Stimulated activated CD4-positive, alpha-beta T cell treated with anti-CD3 and anti-CD28 coated beads, Interleukin-4, amount 100 ng/mL, for 1 hour (primary cell): ENCODE results near the gene ACAD8.
"Not testable (repeated sequence)": the region's sequence is repeated elsewhere in the genome, so short reads cannot be mapped to it uniquely, and the experiment has no call there.

Experiments
- DNase-seq: peaks from one replicate; pipeline ENCODE4 v3.0.0-alpha.2; 2020

Gene ACAD8

DNA sequence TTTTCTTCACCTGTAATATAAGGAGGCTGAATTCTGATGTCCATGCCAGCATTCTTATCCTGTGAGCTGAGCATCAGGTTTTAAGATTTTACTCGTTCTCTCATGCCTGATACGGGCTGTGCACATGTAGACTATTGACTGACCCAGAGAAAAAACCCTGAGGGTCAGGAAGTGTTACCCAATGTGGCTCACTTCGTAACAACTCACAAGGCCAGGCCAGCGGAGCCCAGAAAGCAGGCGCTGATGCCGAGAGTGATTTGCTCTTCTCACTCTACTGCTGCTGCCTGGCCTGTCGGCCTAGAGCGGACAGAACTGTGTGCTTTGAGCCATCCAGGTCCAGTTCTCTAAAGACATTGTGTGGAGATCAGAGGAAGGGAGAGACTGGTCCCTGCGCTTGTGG is 11.0 kb upstream of the ACAD8 start:
- no peak for DNase-seq

DNA sequence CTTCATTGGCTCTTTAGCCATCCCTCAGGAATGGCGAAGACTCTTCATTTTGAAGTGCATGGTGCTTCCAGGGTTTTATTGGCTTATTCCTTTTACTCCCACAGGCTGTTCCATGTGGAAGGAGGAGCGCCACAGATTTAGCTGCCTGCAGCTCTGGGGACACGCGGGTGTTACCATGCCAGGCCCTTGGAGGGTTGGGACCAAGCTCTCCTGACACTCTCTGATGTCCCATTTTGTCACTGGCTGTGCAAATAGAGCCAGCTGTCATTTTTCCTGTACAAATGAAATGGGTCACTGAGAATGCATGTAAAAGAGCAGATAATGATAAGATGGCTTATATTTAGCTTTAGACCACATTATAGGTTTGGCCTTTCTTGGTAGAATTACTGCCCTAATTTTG is 9.5 kb upstream of the ACAD8 start:
- no peak for DNase-seq

DNA sequence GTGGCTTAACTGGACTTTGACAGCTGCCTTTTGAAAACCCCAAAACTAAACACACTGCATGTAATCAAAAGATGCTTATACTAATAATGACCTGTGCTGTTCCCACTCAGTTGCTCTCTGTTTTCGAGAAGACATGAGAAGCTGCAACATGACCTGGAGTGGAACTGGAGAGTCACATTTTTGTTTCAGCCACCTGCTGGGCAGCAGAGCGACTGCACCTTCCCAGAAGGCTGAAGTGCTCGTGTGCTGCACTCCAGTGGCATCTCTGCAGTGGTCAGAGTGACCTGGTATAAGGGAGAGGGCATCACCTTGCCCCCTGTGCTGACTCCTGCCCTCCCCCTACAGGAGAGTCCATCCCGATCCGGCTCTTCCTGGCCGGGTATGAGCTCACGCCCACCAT is 8.8 kb upstream of the ACAD8 start:
- no peak for DNase-seq

- DNase-seq = no peak
Measured at GRCh38 chr11:134245434-134245833, 7.9 kb upstream of the ACAD8 start.

GRCh38 chr11:134246100-134246499 is 7.3 kb upstream of the ACAD8 start:
- no peak for DNase-seq

DNA sequence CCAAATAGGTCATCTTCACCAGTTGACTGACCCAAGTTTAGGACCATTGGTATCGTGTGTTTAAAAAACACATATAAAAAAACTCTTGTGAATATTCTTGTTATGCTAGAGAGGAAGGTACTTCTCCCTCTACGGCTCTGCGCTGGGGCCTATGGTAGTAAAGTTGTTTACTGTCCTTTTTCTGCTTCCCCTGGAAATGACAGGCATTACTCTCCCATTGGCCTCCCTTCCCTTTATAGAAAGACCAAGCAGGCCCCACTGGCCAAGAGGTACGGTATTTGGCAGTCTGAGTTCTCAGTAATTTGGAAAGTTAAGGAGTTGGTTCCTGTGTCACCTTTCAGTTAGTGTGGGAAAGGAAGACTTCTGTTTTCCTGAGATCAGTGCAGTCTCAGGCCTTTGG is 6.7 kb upstream of the ACAD8 start:
- no peak for DNase-seq

DNA sequence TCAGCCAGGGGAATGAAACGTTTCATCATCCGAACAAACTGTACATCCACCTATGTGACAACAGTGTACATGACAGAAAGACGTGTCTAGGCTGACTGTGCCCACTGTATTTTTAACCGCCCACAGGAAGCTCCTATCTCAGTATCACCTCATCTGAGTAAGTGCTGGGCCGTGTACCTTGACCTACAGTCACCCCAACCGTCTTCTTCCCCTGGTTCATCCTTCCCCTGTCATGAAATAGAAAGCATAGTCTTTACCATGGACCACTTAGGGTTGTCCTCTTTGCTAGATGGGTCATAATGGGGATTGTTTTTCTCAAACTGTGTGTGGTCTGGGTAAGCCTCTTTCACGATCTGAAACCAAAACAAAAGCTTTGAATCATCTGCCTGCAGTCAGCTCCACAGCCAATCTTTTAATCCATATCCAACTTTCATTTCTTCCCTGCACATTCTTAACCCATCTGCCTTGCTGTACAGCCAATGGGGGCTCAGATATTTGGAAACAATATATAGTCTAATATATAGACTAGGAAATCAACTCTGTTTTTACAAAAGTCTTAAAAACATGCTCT is 4.4 kb upstream of the ACAD8 start:
- no peak for DNase-seq

GRCh38 chr11:134250246-134250645 is 3.1 kb upstream of the ACAD8 start:
- no peak for DNase-seq

DNA sequence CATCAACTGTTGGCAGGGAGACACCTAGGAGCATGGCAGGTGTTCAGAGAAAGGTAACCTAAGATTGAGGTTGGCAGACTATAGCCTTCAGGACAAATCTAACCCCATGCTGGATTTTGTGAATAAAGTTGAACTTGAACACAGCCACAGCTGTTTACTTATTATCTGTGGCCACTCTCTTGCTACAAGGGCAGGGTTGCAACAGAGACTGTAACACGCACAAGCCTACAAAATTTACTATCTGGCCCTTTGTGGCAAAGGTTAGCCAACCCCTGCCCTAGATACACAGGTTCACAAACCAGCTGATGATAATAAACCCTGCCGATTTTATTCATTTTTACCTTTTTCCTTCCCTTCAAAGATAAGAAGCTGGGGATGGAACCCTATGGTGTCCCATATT is 2.7 kb upstream of the ACAD8 start:
- no peak for DNase-seq

GRCh38 chr11:134252346-134253187 is 801 bp upstream of the ACAD8 start:
- DNase-seq = peak; percentile 18

DNA sequence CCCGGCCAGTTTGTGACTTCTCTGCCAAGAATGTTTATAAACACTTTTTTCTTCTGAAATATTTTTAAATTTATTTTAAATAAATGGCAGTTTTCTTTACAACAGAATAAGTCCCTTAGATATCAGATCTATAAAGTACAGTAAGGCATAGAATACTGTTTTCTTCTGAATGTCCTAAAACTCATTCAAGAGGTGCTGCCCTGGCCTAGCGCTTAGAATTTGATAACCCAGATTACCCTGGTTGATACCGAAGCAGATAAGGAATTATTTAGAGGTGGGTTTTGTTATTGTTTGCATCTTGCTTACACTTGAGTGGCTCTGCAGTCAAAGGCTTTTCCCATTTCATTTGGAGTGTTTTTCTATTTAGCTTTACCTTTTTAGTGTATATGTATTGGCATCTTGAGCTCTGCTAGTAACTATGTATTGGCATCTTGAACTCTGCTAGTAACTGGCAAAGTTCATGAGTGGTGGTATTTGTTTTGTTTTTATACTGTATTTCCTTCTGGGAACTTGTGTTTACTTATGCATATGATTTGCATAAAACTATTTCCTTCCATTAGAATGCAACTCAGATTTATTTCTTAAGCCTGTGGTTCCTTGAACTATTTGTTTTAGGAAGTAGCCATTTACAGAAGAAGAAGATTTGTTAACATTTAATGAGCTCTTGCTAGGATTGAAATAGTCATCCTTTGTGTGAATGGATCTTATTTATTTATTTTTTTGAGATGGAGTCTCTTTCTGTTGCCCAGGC is 1.2 kb downstream of the ACAD8 start:
- DNase-seq = no peak

DNA sequence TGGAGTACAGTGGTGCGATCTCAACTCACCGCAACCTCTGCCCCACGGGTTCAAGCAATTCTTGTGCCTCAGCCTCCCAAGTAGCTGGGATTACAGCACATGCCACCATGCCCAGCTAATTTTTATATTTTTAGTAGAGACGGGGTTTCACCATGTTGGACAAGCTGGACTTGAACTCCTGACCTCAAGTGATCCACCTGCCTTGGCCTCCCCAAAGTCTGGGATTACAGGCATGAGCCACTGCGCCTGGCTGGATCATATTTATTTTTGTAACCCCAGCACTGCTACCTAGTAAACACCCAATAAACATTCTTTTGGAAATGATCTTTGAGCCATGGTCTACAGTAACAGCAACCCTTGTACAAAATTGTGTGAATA is 1.8 kb downstream of the ACAD8 start:
- not testable (repeated sequence) for DNase-seq

- DNase-seq = no peak
Measured at GRCh38 chr11:134257101-134257500, 3.7 kb downstream of the ACAD8 start.

- DNase-seq = no peak
Measured at GRCh38 chr11:134258577-134258976, 5.2 kb downstream of the ACAD8 start.

DNA sequence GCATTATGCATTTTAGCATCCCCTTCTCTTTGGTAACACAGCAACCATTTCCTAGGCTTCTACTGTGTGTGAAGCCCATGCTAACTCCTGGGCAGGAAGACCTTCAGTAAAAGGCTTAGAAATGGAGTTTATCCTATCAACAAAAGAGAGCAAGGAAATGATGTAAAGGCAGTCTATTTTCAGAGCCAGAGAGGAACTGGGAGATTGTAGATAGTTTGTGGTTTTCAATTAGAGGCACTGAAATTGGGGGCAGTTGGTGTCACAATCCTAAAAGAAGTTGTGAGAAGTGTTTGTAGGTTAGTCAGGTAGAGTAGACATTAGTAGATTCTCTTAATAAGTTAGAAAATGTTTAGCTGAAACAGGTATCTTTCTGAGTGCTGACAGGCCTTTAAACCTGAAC is 7.1 kb downstream of the ACAD8 start:
- no peak for DNase-seq

DNA sequence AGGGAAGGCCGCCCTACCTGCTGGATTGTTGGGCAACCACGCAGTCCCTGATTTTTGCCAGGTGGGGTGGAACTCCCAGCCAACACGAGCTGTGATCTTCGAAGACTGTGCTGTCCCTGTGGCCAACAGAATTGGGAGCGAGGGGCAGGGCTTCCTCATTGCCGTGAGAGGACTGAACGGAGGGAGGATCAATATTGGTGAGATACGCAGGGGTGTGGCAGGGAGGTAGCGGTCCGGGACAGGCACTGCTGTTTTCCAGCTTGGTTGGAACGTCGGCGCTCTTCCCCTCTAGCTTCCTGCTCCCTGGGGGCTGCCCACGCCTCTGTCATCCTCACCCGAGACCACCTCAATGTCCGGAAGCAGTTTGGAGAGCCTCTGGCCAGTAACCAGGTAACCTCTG is 7.6 kb downstream of the ACAD8 start:
- no peak for DNase-seq

- peak; percentile 29 for DNase-seq
Measured at GRCh38 chr11:134261626-134262488, 8.5 kb downstream of the ACAD8 start.

GRCh38 chr11:134264966-134265764 is 11.8 kb downstream of the ACAD8 start:
- DNase-seq = no peak

DNA sequence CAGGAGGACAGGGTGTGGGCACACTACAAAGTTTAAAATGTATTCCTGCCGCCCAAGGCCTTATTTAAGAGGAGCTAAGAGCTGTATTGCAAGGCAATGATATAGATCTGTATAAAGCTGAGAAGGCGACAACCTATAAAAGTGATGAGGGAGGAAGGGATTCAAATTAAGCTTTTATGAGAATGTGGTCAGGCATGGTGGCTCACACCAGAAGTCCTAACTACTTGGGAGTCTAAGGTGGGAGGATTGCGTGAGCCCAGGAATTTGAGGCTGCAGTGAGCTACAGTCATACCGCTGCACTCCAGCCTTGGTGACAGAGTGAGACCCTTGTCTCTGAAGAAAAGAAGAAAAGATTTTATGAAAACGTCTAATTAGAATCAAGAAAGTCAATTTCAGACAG is 13.1 kb downstream of the ACAD8 start:
- DNase-seq = no peak

- DNase-seq = no peak
Measured at GRCh38 chr11:134266841-134267251, 13.5 kb downstream of the ACAD8 start.

- DNase-seq = no peak
Measured at GRCh38 chr11:134267461-134267860, 14.1 kb downstream of the ACAD8 start.

GRCh38 chr11:134267966-134268365 is 14.6 kb downstream of the ACAD8 start:
- no peak for DNase-seq
